ENCODE data around the gene TMEM125.

Gene TMEM125

GRCh38 chr1:43319288-43319687 lies 49.5 kb downstream of the TMEM125 start:
- H3K4me3 ChIP-seq (replicated peaks; ENCODE audit: low read depth, low read length), result no peak overlapping the region
- TF ChIP-seq CTCF (IDR thresholded peaks at IDR 0.05; ENCODE audit: low read depth, low read length, missing control alignments), result no peak

GRCh38 chr1:43319766-43320165 lies 50.0 kb downstream of the TMEM125 start:
- no peak for TF ChIP-seq CTCF (IDR thresholded peaks at IDR 0.05; ENCODE audit: low read depth, low read length, missing control alignments)
- no peak overlapping the region for H3K4me3 ChIP-seq (replicated peaks; ENCODE audit: low read depth, low read length)
- DNase-seq (ENCODE audit: extremely low read depth, low read depth), result no peak

More at GRCh38 chr1:43319288-43319687, 49.5 kb downstream of the TMEM125 start:
- DNase-seq (ENCODE audit: extremely low read depth, low read depth), result no peak

- H3K4me3 ChIP-seq (replicated peaks; ENCODE audit: low read depth, low read length), result no peak overlapping the region
- TF ChIP-seq CTCF (IDR thresholded peaks at IDR 0.05; ENCODE audit: low read depth, low read length, missing control alignments), result no peak
- no peak for DNase-seq (ENCODE audit: extremely low read depth, low read depth)
Observed at GRCh38 chr1:43321331-43321891, 51.6 kb downstream of the TMEM125 start.

GRCh38 chr1:43322506-43322905 lies 52.7 kb downstream of the TMEM125 start:
- no peak overlapping the region for H3K4me3 ChIP-seq (replicated peaks; ENCODE audit: low read depth, low read length)
- TF ChIP-seq CTCF (IDR thresholded peaks at IDR 0.05; ENCODE audit: low read depth, low read length, missing control alignments), result no peak
- DNase-seq (ENCODE audit: extremely low read depth, low read depth), result no peak
